HEK293 (cell line): ENCODE measurements around the gene PLEKHM2.

ENCODE experiments used
- WT1 ChIP-seq: fragments of 450-650 bp; formaldehyde crosslinking; IDR thresholded peaks from 2 replicates; pipeline ENCODE4 v1.5.1; 2016; ENCODE audit warnings: missing biosample characterization, missing genetic modification characterization
- ZBTB7A ChIP-seq: fragments of 450-650 bp; formaldehyde crosslinking; IDR thresholded peaks from 2 replicates; pipeline ENCODE4 v1.5.1; 2016; ENCODE audit warnings: low read depth, missing biosample characterization, missing genetic modification characterization
- ZNF548 ChIP-seq: fragments of 450-650 bp; formaldehyde crosslinking; IDR thresholded peaks from 2 replicates; pipeline ENCODE4 v1.5.1; 2016; ENCODE audit warnings: missing biosample characterization, missing genetic modification characterization
- ZNF558 ChIP-seq: fragments of 450-650 bp; formaldehyde crosslinking; IDR thresholded peaks from 2 replicates; pipeline ENCODE4 v1.5.1; 2016; ENCODE audit warnings: missing biosample characterization, missing genetic modification characterization
- ZNF639 ChIP-seq: fragments of 450-650 bp; formaldehyde crosslinking; IDR thresholded peaks from 2 replicates; pipeline ENCODE4 v1.5.1; 2016; ENCODE audit warnings: missing biosample characterization, missing genetic modification characterization
- ZSCAN5A ChIP-seq: fragments of 450-650 bp; formaldehyde crosslinking; IDR thresholded peaks from 2 replicates; pipeline ENCODE4 v1.5.1; 2016; ENCODE audit warnings: missing biosample characterization, missing genetic modification characterization
- TF ChIP-seq, protein P1 (sequence below): fragments of 450-650 bp; formaldehyde crosslinking; IDR thresholded peaks from 2 replicates; pipeline ENCODE4 v1.5.1; 2016; ENCODE audit warnings: missing biosample characterization, missing genetic modification characterization

- TF ChIP-seq ZSCAN5A (no peak), WT1 (tag by site-specific recombination) (no peak), ZNF639 (tag by site-specific recombination) (no peak), ZNF548 (tag by site-specific recombination) (no peak), ZBTB7A (tag by site-specific recombination) (no peak), ZNF558 (tag by site-specific recombination) (no peak)
- TF ChIP-seq, protein P1, sequence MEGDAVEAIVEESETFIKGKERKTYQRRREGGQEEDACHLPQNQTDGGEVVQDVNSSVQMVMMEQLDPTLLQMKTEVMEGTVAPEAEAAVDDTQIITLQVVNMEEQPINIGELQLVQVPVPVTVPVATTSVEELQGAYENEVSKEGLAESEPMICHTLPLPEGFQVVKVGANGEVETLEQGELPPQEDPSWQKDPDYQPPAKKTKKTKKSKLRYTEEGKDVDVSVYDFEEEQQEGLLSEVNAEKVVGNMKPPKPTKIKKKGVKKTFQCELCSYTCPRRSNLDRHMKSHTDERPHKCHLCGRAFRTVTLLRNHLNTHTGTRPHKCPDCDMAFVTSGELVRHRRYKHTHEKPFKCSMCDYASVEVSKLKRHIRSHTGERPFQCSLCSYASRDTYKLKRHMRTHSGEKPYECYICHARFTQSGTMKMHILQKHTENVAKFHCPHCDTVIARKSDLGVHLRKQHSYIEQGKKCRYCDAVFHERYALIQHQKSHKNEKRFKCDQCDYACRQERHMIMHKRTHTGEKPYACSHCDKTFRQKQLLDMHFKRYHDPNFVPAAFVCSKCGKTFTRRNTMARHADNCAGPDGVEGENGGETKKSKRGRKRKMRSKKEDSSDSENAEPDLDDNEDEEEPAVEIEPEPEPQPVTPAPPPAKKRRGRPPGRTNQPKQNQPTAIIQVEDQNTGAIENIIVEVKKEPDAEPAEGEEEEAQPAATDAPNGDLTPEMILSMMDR (tag by site-specific recombination), result no peak
Measured at GRCh38 chr1:15730936-15731335, 46.8 kb downstream of the PLEKHM2 start.
